ENCODE data around the gene SERP1.

DNA sequence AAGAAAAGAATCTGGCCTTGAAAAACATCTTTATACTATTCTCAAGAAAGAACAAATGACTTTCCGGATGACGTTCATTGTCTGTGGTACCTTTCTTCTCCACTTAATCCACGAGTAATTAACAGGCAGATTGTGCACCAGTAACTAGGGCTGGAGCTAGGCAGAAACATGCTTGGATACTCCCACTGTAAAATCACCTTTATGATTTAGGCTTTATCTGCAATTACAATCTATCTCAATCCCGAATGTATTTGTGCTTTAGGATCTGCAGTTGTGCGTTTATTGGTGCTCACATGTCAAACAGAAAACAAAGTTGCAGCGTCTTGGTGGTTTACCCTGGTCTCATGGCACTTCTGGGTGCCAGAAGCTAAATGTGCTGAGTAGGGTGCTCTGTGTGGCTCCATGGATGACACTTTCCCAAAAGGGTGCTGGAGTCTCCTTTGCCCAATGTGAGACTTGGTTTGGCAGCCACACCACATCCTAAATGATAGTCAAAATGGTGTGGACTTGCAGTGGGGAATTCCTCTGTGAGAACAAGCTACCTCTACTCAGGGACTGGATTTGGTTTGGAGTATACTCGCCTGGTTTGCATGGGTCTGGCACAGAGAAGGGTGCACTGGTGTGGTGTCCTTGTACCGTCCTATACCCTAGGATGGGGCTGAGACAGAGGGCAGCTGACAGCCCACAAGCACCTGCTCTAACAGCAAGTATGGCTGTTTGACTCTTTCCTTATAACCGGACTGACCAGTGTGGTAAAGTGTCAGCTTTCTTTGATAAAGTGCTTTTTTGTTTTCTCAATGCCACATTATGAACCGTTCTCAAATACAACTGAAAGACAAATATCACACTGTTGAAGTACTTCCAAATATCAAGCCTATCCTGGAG, 7.7 kb downstream of the SERP1 start:
- TF ChIP-seq, protein P1, sequence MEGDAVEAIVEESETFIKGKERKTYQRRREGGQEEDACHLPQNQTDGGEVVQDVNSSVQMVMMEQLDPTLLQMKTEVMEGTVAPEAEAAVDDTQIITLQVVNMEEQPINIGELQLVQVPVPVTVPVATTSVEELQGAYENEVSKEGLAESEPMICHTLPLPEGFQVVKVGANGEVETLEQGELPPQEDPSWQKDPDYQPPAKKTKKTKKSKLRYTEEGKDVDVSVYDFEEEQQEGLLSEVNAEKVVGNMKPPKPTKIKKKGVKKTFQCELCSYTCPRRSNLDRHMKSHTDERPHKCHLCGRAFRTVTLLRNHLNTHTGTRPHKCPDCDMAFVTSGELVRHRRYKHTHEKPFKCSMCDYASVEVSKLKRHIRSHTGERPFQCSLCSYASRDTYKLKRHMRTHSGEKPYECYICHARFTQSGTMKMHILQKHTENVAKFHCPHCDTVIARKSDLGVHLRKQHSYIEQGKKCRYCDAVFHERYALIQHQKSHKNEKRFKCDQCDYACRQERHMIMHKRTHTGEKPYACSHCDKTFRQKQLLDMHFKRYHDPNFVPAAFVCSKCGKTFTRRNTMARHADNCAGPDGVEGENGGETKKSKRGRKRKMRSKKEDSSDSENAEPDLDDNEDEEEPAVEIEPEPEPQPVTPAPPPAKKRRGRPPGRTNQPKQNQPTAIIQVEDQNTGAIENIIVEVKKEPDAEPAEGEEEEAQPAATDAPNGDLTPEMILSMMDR (IDR thresholded peaks at IDR 0.05), result no peak
- TF ChIP-seq EZH2 (IDR thresholded peaks at IDR 0.05), result no peak
- TF ChIP-seq EZH2phosphoT487 (IDR thresholded peaks at IDR 0.05), result no peak
